Activated CD8-positive, alpha-beta T cell treated with anti-CD3 and anti-CD28 coated beads, Interleukin-2, amount 10 ng/mL, durations not matched to agents 7 days and 5 days (primary cell): Measurements from ENCODE around the gene SLC24A2. TPM values are rescaled to one million over a fixed set of nuclear protein-coding genes. Genes with fewer than 3 reads are reported as not detected.
"Not testable (repeated sequence)": the region's sequence is repeated elsewhere in the genome, so short reads cannot be mapped to it uniquely, and the experiment has no call there.

Experiments
- ATAC-seq: fragments of 150-1000 bp; cut with Tn5 transposase; one replicate; pipeline ENCODE4 v1.10.0; 2021; ENCODE audit warnings: moderate library complexity
- CTCF ChIA-PET: fragments of 350-600 bp; sonication (Branson Sonifier 250); formaldehyde crosslinking; loops from one replicate; lab custom pipeline; 2021; ENCODE audit warnings: antibody characterized with exemption; lab: Charles Lee
- POLR2A ChIA-PET: fragments of 350-600 bp; sonication (Branson Sonifier 250); formaldehyde crosslinking; loops from one replicate; lab custom pipeline; 2021; ENCODE audit warnings: antibody characterized with exemption; lab: Charles Lee
- DNase-seq: peaks from one replicate; pipeline ENCODE4 v3.0.0-alpha.2; 2020
- H3K27ac Mint-ChIP-seq: one replicate; pipeline ENCODE4 v1.8.0; 2021; ENCODE audit warnings: mild to moderate bottlenecking, mixed read lengths
- H3K27me3 Mint-ChIP-seq: one replicate; pipeline ENCODE4 v1.8.0; 2021; ENCODE audit warnings: low read depth, mixed read lengths
- H3K36me3 Mint-ChIP-seq: one replicate; pipeline ENCODE4 v1.8.0; 2021; ENCODE audit warnings: low read depth, mixed read lengths
- H3K4me1 Mint-ChIP-seq: one replicate; pipeline ENCODE4 v1.8.0; 2021; ENCODE audit warnings: low read depth, mixed read lengths
- H3K4me3 Mint-ChIP-seq: one replicate; pipeline ENCODE4 v1.8.0; 2021; ENCODE audit warnings: mild to moderate bottlenecking, mixed read lengths
- H3K9me3 Mint-ChIP-seq: one replicate; pipeline ENCODE4 v1.8.0; 2022; ENCODE audit warnings: mixed read lengths; ENCODE audit not compliant: insufficient read depth
- total RNA-seq, 2 experiments: library from RNA; stranded (reverse); gene quantifications; one replicate each; pipeline ENCODE4 v1.2.3, GENCODE V29; 2021

Gene SLC24A2
- not detected for total RNA-seq

GRCh38 chr9:19788614-19789271 is at the start of gene SLC24A2:
Gene SLC24A2 (minus strand): TSS chr9:19789037.
- no peak within 1 kb of the TSS for H3K27ac Mint-ChIP-seq
- no peaks in the 10 kb centered on the region for H3K4me1 Mint-ChIP-seq
- H3K27me3 Mint-ChIP-seq = peaks cover 53% of the 10 kb centered on the region
- H3K4me3 Mint-ChIP-seq = no peak within 1 kb of the TSS
- no peaks in the 10 kb centered on the region for H3K9me3 Mint-ChIP-seq
- ATAC-seq (no peak), DNase-seq (no peak)
- H3K36me3 Mint-ChIP-seq = no peaks in the 10 kb centered on the region
- POLR2A ChIA-PET = no interaction called here
- CTCF ChIA-PET = no interaction called here

GRCh38 chr9:19833331-19833730 is 44.5 kb upstream of the SLC24A2 start:
- H3K9me3 Mint-ChIP-seq, H3K27me3 Mint-ChIP-seq, ATAC-seq, H3K4me3 Mint-ChIP-seq, CTCF ChIA-PET, H3K36me3 Mint-ChIP-seq, H3K4me1 Mint-ChIP-seq, H3K27ac Mint-ChIP-seq, POLR2A ChIA-PET, DNase-seq: not testable (repeated sequence)

GRCh38 chr9:19830796-19831195 is 42.0 kb upstream of the SLC24A2 start:
- ATAC-seq = no peak
- Mint-ChIP-seq H3K27me3 (peaks cover 3% of the 10 kb centered on the region), H3K4me3 (no peak overlapping the region), H3K27ac (no peak overlapping the region), H3K9me3 (no peaks in the 10 kb centered on the region), H3K36me3 (no peaks in the 10 kb centered on the region), H3K4me1 (no peaks in the 10 kb centered on the region)
- no peak for DNase-seq
- CTCF ChIA-PET = no interaction called here
- POLR2A ChIA-PET = no interaction called here

GRCh38 chr9:19828576-19829109 is 39.8 kb upstream of the SLC24A2 start:
- Mint-ChIP-seq H3K4me1 (no peaks in the 10 kb centered on the region), H3K4me3 (no peak overlapping the region), H3K36me3 (no peaks in the 10 kb centered on the region), H3K27me3 (peaks cover 3% of the 10 kb centered on the region), H3K9me3 (no peaks in the 10 kb centered on the region), H3K27ac (no peak overlapping the region)
- POLR2A ChIA-PET = no interaction called here
- CTCF ChIA-PET = no interaction called here
- DNase-seq (no peak), ATAC-seq (no peak)

- Mint-ChIP-seq H3K36me3 (no peaks in the 10 kb centered on the region), H3K4me3 (no peak overlapping the region), H3K9me3 (peaks cover 28% of the 10 kb centered on the region), H3K27ac (no peak overlapping the region), H3K4me1 (no peaks in the 10 kb centered on the region), H3K27me3 (no peaks in the 10 kb centered on the region)
- ChIA-PET CTCF (no interaction called here), POLR2A (no interaction called here)
- DNase-seq (no peak), ATAC-seq (no peak)
Observed at GRCh38 chr9:19816769-19817168, 27.9 kb upstream of the SLC24A2 start.

GRCh38 chr9:19812194-19812593 is 23.4 kb upstream of the SLC24A2 start:
- no peaks in the 10 kb centered on the region for H3K4me1 Mint-ChIP-seq
- no peak for ATAC-seq

GRCh38 chr9:19809422-19810269 is 20.8 kb upstream of the SLC24A2 start:
- Mint-ChIP-seq H3K27me3 (peaks cover 23% of the 10 kb centered on the region), H3K36me3 (no peaks in the 10 kb centered on the region), H3K4me3 (no peak overlapping the region), H3K27ac (no peak overlapping the region), H3K4me1 (no peaks in the 10 kb centered on the region), H3K9me3 (peaks cover 12% of the 10 kb centered on the region)
- no peak for ATAC-seq
- ChIA-PET POLR2A (no interaction called here), CTCF (no interaction called here)
- DNase-seq = no peak

More at GRCh38 chr9:19812194-19812593, 23.4 kb upstream of the SLC24A2 start:
- POLR2A ChIA-PET = no interaction called here
- Mint-ChIP-seq H3K27ac (no peak overlapping the region), H3K9me3 (peaks cover 22% of the 10 kb centered on the region), H3K27me3 (peaks cover 12% of the 10 kb centered on the region), H3K4me3 (no peak overlapping the region), H3K36me3 (no peaks in the 10 kb centered on the region)
- no peak for DNase-seq
- CTCF ChIA-PET = no interaction called here

GRCh38 chr9:19807182-19807892 is 18.5 kb upstream of the SLC24A2 start:
- peaks cover 25% of the 10 kb centered on the region for H3K27me3 Mint-ChIP-seq
- ATAC-seq (no peak), DNase-seq (no peak)
- POLR2A ChIA-PET = no interaction called here
- H3K9me3 Mint-ChIP-seq = peaks cover 4% of the 10 kb centered on the region
- no peak overlapping the region for H3K27ac Mint-ChIP-seq
- CTCF ChIA-PET = no interaction called here
- H3K4me1 Mint-ChIP-seq = no peaks in the 10 kb centered on the region
- no peak overlapping the region for H3K4me3 Mint-ChIP-seq
- no peaks in the 10 kb centered on the region for H3K36me3 Mint-ChIP-seq

GRCh38 chr9:19804431-19804830 is 15.6 kb upstream of the SLC24A2 start:
- Mint-ChIP-seq H3K9me3 (no peaks in the 10 kb centered on the region), H3K27me3 (peaks cover 29% of the 10 kb centered on the region), H3K4me1 (no peaks in the 10 kb centered on the region), H3K27ac (no peak overlapping the region), H3K4me3 (no peak overlapping the region), H3K36me3 (no peaks in the 10 kb centered on the region)
- ChIA-PET POLR2A (interaction anchor here (0.6 kb wide), 1 partner anchor 1420 kb away, joined by 3 read pairs; no protein-coding TSS in a partner anchor), CTCF (no interaction called here)
- no peak for DNase-seq
- ATAC-seq = no peak

- CTCF ChIA-PET = no interaction called here
- Mint-ChIP-seq H3K4me3 (no peak overlapping the region), H3K9me3 (no peaks in the 10 kb centered on the region)
Observed at GRCh38 chr9:19800884-19801283, 12.0 kb upstream of the SLC24A2 start.

GRCh38 chr9:19799784-19800183 is 10.9 kb upstream of the SLC24A2 start:
- H3K4me3 Mint-ChIP-seq = no peak overlapping the region
- H3K4me1 Mint-ChIP-seq = no peaks in the 10 kb centered on the region
- ChIA-PET CTCF (no interaction called here), POLR2A (no interaction called here)
- no peak overlapping the region for H3K27ac Mint-ChIP-seq
- no peaks in the 10 kb centered on the region for H3K36me3 Mint-ChIP-seq
- no peaks in the 10 kb centered on the region for H3K9me3 Mint-ChIP-seq
- DNase-seq (no peak), ATAC-seq (no peak)
- peaks cover 16% of the 10 kb centered on the region for H3K27me3 Mint-ChIP-seq

More at GRCh38 chr9:19800884-19801283, 12.0 kb upstream of the SLC24A2 start:
- ATAC-seq (no peak), DNase-seq (no peak)
- POLR2A ChIA-PET = no interaction called here
- Mint-ChIP-seq H3K36me3 (no peaks in the 10 kb centered on the region), H3K4me1 (no peaks in the 10 kb centered on the region), H3K27me3 (peaks cover 20% of the 10 kb centered on the region), H3K27ac (no peak overlapping the region)

- ChIA-PET CTCF (no interaction called here), POLR2A (no interaction called here)
- H3K27ac Mint-ChIP-seq = no peak overlapping the region
- no peaks in the 10 kb centered on the region for H3K4me1 Mint-ChIP-seq
- H3K4me3 Mint-ChIP-seq = no peak overlapping the region
- no peaks in the 10 kb centered on the region for H3K9me3 Mint-ChIP-seq
- H3K27me3 Mint-ChIP-seq = peaks cover 53% of the 10 kb centered on the region
- DNase-seq (no peak), ATAC-seq (no peak)
- H3K36me3 Mint-ChIP-seq = no peaks in the 10 kb centered on the region
Observed at GRCh38 chr9:19788152-19788551, 685 bp downstream of the SLC24A2 start.
